Measurements from ENCODE around the gene KDM5B.

KDM5B gene

GRCh38 chr1:202711949-202712635 is 96.1 kb downstream of the KDM5B start:
- no peak for DNase-seq

GRCh38 chr1:202710070-202711045 is 97.9 kb downstream of the KDM5B start, which contains the start of gene SYT2:
TSS of gene SYT2 (minus strand) at chr1:202710454. CDS start at chr1:202605772, 104,682 bp downstream.
- peak; percentile 36 for DNase-seq

- DNase-seq, result no peak
Measured at GRCh38 chr1:202709276-202710041, 98.8 kb downstream of the KDM5B start.

- no peak for DNase-seq
Measured at GRCh38 chr1:202708456-202709275, 99.6 kb downstream of the KDM5B start.

GRCh38 chr1:202706851-202707250 is 101.4 kb downstream of the KDM5B start:
- DNase-seq, result no peak

GRCh38 chr1:202704601-202705000 is 103.6 kb downstream of the KDM5B start:
- no peak for DNase-seq

- DNase-seq, result no peak
Measured at GRCh38 chr1:202703191-202703590, 105.0 kb downstream of the KDM5B start.

- DNase-seq, result no peak
Measured at GRCh38 chr1:202702088-202702487, 106.1 kb downstream of the KDM5B start.

GRCh38 chr1:202701200-202701599 is 107.0 kb downstream of the KDM5B start:
- DNase-seq, result no peak

- DNase-seq, result no peak
Measured at GRCh38 chr1:202700061-202700460, 108.2 kb downstream of the KDM5B start.

GRCh38 chr1:202698276-202698675 is 109.9 kb downstream of the KDM5B start:
- DNase-seq, result no peak

- no peak for DNase-seq
Measured at GRCh38 chr1:202697038-202697437, 111.2 kb downstream of the KDM5B start.

- DNase-seq, result no peak
Measured at GRCh38 chr1:202694314-202694713, 113.9 kb downstream of the KDM5B start.

- peak; percentile 75 for DNase-seq
Measured at GRCh38 chr1:202692959-202693555, 115.2 kb downstream of the KDM5B start.

- DNase-seq, result no peak
Measured at GRCh38 chr1:202691816-202692215, 116.4 kb downstream of the KDM5B start.

GRCh38 chr1:202689493-202690342 is 118.5 kb downstream of the KDM5B start:
- no peak for DNase-seq

- DNase-seq, result no peak
Measured at GRCh38 chr1:202689082-202689481, 119.1 kb downstream of the KDM5B start.

GRCh38 chr1:202688401-202688800 is 119.8 kb downstream of the KDM5B start:
- DNase-seq, result no peak

GRCh38 chr1:202687798-202688197 is 120.4 kb downstream of the KDM5B start:
- no peak for DNase-seq

- DNase-seq, result no peak
Measured at GRCh38 chr1:202687370-202687769, 120.9 kb downstream of the KDM5B start.
